KMS-11 (cell line): Measurements from ENCODE around the gene SRSF5.

Source experiments
- H2AFZ ChIP-seq: fragments of 200-600 bp; sonication (generic); 2 replicates; pipeline ENCODE4 v1.6.1; 2016; ENCODE audit warnings: antibody characterized with exemption, mixed run types, low read depth
- H3K27ac ChIP-seq: fragments of 200-600 bp; sonication (generic); 2 replicates; pipeline ENCODE4 v1.6.1; 2016; ENCODE audit warnings: mild to moderate bottlenecking, mixed run types
- H3K27me3 ChIP-seq: fragments of 200-600 bp; sonication (generic); 2 replicates; pipeline ENCODE4 v1.6.1; 2017; ENCODE audit warnings: mild to moderate bottlenecking, low read depth, mixed run types, moderate library complexity; ENCODE audit not compliant: insufficient read depth
- H3K36me3 ChIP-seq: fragments of 200-600 bp; sonication (generic); 2 replicates; pipeline ENCODE4 v1.6.1; 2017; ENCODE audit warnings: mild to moderate bottlenecking, mixed run types; ENCODE audit not compliant: insufficient read depth
- H3K4me1 ChIP-seq: fragments of 200-600 bp; sonication (generic); 2 replicates; pipeline ENCODE4 v1.6.1; 2016; ENCODE audit warnings: mild to moderate bottlenecking, low read depth, mixed run types; ENCODE audit not compliant: poor library complexity, severe bottlenecking
- H3K4me2 ChIP-seq: fragments of 200-600 bp; sonication (generic); 2 replicates; pipeline ENCODE4 v1.7.0; 2016; ENCODE audit warnings: mild to moderate bottlenecking, mixed run types
- H3K4me3 ChIP-seq: fragments of 200-600 bp; sonication (generic); IDR thresholded peaks from 2 replicates; pipeline ENCODE4 v1.6.1; 2017; ENCODE audit warnings: low read depth, low read length, mixed read lengths; ENCODE audit not compliant: insufficient read depth
- H3K79me2 ChIP-seq: fragments of 200-600 bp; sonication (generic); 2 replicates; pipeline ENCODE4 v1.6.1; 2016; ENCODE audit warnings: low read depth, mixed run types; ENCODE audit not compliant: insufficient read depth
- H3K9ac ChIP-seq: fragments of 200-600 bp; sonication (generic); 2 replicates; pipeline ENCODE4 v1.6.1; 2016; ENCODE audit warnings: mild to moderate bottlenecking, mixed run types
- H4K20me1 ChIP-seq: fragments of 200-600 bp; sonication (generic); 2 replicates; pipeline ENCODE4 v1.6.1; 2016; ENCODE audit warnings: mild to moderate bottlenecking, mixed run types; ENCODE audit not compliant: insufficient read depth
- CTCF ChIP-seq: fragments of 200-600 bp; sonication (generic); conservative IDR thresholded peaks from 2 replicates; pipeline ENCODE4 v1.6.1; 2017; ENCODE audit warnings: low read depth, mild to moderate bottlenecking, antibody characterized with exemption, low read length, moderate library complexity, mixed read lengths

The SRSF5 gene

GRCh38 chr14:69767369-69767999, 542 bp downstream of the SRSF5 start:
- Histone ChIP-seq H3K4me3 (no peak overlapping the region), H4K20me1 (peaks cover 7% of the 10 kb centered on the region; the same call in 1 of the 2 replicates), H3K27ac (peak overlapping the region; percentile 100), H3K27me3 (no peaks in the 10 kb centered on the region), H3K36me3 (peaks cover 14% of the 10 kb centered on the region; the same call in 1 of the 2 replicates), H3K4me2 (peak overlapping the region; percentile 88), H3K79me2 (peaks cover 25% of the 10 kb centered on the region), H3K4me1 (peaks cover 18% of the 10 kb centered on the region), H2AFZ (0 out of 2 replicates have a peak overlapping the region, but pooled peaks have one; percentile 63), H3K9ac (peak overlapping the region; percentile 99)
- TF ChIP-seq CTCF: no peak

DNA sequence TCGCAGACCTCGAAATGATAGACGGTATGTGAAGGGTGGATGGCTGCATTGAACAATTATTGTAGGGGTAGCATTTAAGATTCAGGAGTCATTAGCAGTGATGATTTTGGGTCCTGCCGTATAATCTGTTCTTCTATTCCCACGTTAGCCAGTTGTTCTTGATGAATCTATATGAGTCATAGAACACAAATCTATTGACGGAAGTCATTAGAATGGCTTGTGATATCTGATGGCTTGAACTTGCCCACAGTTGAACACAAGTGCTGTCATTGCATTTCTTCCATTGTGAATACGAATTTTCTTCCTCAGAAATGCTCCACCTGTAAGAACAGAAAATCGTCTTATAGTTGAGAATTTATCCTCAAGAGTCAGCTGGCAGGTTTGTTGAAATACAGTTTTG, 1.9 kb downstream of the SRSF5 start:
- Histone ChIP-seq H3K4me2 (peak overlapping the region; percentile 88), H3K27ac (no peak overlapping the region), H3K27me3 (no peaks in the 10 kb centered on the region), H3K36me3 (peaks cover 14% of the 10 kb centered on the region; the same call in 1 of the 2 replicates), H3K4me3 (no peak overlapping the region), H3K79me2 (peaks cover 25% of the 10 kb centered on the region), H3K4me1 (peaks cover 18% of the 10 kb centered on the region), H2AFZ (no peak overlapping the region), H3K9ac (no peak overlapping the region), H4K20me1 (peaks cover 7% of the 10 kb centered on the region; the same call in 1 of the 2 replicates)
- no peak for TF ChIP-seq CTCF

GRCh38 chr14:69769623-69770022, 2.7 kb downstream of the SRSF5 start:
- H3K36me3 ChIP-seq: peaks cover 14% of the 10 kb centered on the region; the same call in 1 of the 2 replicates
- H3K27me3 ChIP-seq: no peaks in the 10 kb centered on the region
- H2AFZ ChIP-seq: no peak overlapping the region
- H3K9ac ChIP-seq: no peak overlapping the region
- H4K20me1 ChIP-seq: peaks cover 7% of the 10 kb centered on the region; the same call in 1 of the 2 replicates
- no peak overlapping the region for H3K4me2 ChIP-seq
- H3K4me1 ChIP-seq: peaks cover 18% of the 10 kb centered on the region
- TF ChIP-seq CTCF: no peak
- H3K4me3 ChIP-seq: no peak overlapping the region
- H3K79me2 ChIP-seq: peaks cover 25% of the 10 kb centered on the region
- no peak overlapping the region for H3K27ac ChIP-seq

DNA sequence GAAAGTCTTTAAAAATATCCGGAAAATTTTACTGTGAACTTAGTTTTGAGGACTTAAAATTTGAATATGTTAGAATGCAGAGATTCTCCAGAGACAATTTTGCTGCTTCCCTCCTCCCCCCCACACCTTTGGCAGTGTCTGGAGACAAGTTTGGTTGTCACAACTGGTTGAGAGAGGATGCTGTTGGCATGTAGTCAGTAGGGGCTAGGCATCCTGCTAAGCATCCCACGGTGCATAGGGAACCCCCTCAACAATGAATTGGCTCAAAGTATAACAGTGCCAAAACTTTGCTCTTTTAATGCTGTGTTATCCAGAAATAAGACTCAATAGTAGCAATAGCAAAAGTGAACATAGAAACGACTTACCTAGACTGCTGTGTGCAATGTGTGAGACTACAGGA, 3.6 kb downstream of the SRSF5 start:
- H3K27me3 ChIP-seq: no peaks in the 10 kb centered on the region
- no peak overlapping the region for H3K4me2 ChIP-seq

More for the DNA sequence above, 3.6 kb downstream of the SRSF5 start:
- Histone ChIP-seq H3K9ac (no peak overlapping the region), H3K36me3 (peaks cover 14% of the 10 kb centered on the region; the same call in 1 of the 2 replicates), H2AFZ (no peak overlapping the region), H4K20me1 (peaks cover 7% of the 10 kb centered on the region; the same call in 1 of the 2 replicates), H3K79me2 (peaks cover 25% of the 10 kb centered on the region), H3K4me3 (no peak overlapping the region), H3K4me1 (peaks cover 18% of the 10 kb centered on the region), H3K27ac (no peak overlapping the region)
- TF ChIP-seq CTCF: no peak
